Activated CD4-positive, CD25-positive, alpha-beta regulatory T cell (primary cell): ENCODE data around the gene TGM4.

Experiments used
- DNase-seq, 4 experiments: peaks; one replicate each; lab custom pipeline; 2025; lab: John Stamatoyannopoulos, UW

The TGM4 gene

GRCh38 chr3:44880284-44880683 is 5.9 kb downstream of the TGM4 start:
- DNase-seq: no peak

- no peak for DNase-seq
These were observed 9.0 kb downstream of the TGM4 start for GRCh38 chr3:44883213-44883955.

- no peak for DNase-seq
These were observed 9.6 kb downstream of the TGM4 start for GRCh38 chr3:44883999-44884431.

- no peak for DNase-seq
These were observed 11.2 kb downstream of the TGM4 start for GRCh38 chr3:44885618-44886017.

- DNase-seq: no peak
These were observed 12.2 kb downstream of the TGM4 start for GRCh38 chr3:44886561-44886960.

- no peak for DNase-seq
These were observed 12.7 kb downstream of the TGM4 start for GRCh38 chr3:44887101-44887500.

GRCh38 chr3:44890258-44890657 is 15.8 kb downstream of the TGM4 start:
- DNase-seq: no peak

GRCh38 chr3:44890852-44891251 is 16.4 kb downstream of the TGM4 start:
- no peak for DNase-seq

- DNase-seq: no peak
These were observed 18.3 kb downstream of the TGM4 start for GRCh38 chr3:44892689-44893088.

GRCh38 chr3:44893097-44893496 is 18.7 kb downstream of the TGM4 start:
- no peak for DNase-seq

GRCh38 chr3:44894485-44894884 is 20.1 kb downstream of the TGM4 start:
- DNase-seq: no peak

GRCh38 chr3:44896440-44896839 is 22.0 kb downstream of the TGM4 start:
- no peak for DNase-seq

GRCh38 chr3:44899683-44900367 is 25.4 kb downstream of the TGM4 start:
- DNase-seq: no peak

- no peak for DNase-seq
These were observed 28.2 kb downstream of the TGM4 start for GRCh38 chr3:44902628-44903027.

- no peak for DNase-seq
These were observed 28.9 kb downstream of the TGM4 start for GRCh38 chr3:44903314-44903713.

GRCh38 chr3:44903751-44904150 is 29.3 kb downstream of the TGM4 start:
- DNase-seq: no peak

GRCh38 chr3:44905446-44906157 is 31.2 kb downstream of the TGM4 start:
- no peak for DNase-seq

GRCh38 chr3:44906997-44907396 is 32.6 kb downstream of the TGM4 start:
- DNase-seq: no peak

GRCh38 chr3:44907612-44908011 is 33.2 kb downstream of the TGM4 start:
- DNase-seq: no peak

- DNase-seq: no peak
These were observed 34.7 kb downstream of the TGM4 start for GRCh38 chr3:44909063-44909462.

- DNase-seq: no peak
These were observed 36.3 kb downstream of the TGM4 start for GRCh38 chr3:44910693-44911092.

GRCh38 chr3:44913868-44914468 is 39.6 kb downstream of the TGM4 start:
- DNase-seq: peak; percentile 9 to 45 (median 34)

GRCh38 chr3:44914936-44915335 is 40.5 kb downstream of the TGM4 start:
- DNase-seq: no peak
